OCI-LY3 (cell line): ENCODE results near the gene RFX3.
A peak's percentile ranks its signal among the peaks of the same experiment; 100 is the strongest.

ENCODE experiments used
- H2AFZ ChIP-seq: fragments of 200-600, 300-600 bp; shearing (Covaris generic); 2 replicates; pipeline ENCODE4 v1.6.0; 2014; ENCODE audit warnings: antibody characterized with exemption, low read depth, low read length
- H3K27ac ChIP-seq: fragments of 200-600, 300-600 bp; sonication (generic); 2 replicates; pipeline ENCODE4 v1.5.1; 2014; ENCODE audit warnings: mild to moderate bottlenecking, low read length, moderate library complexity, mixed read lengths
- H3K27me3 ChIP-seq: fragments of 200-600, 300-600 bp; sonication (generic); 2 replicates; pipeline ENCODE4 v1.6.1; 2014; ENCODE audit warnings: low read depth, low read length, mixed read lengths
- H3K36me3 ChIP-seq: fragments of 200-600, 300-600 bp; sonication (generic); replicated peaks from 2 replicates; pipeline ENCODE3; 2014; ENCODE audit warnings: low read depth, low read length, mixed read lengths
- H3K4me1 ChIP-seq: fragments of 300-600, 200-600 bp; sonication (generic); 2 replicates; pipeline ENCODE4 v1.6.1; 2014; ENCODE audit warnings: low read length, mixed read lengths
- H3K4me2 ChIP-seq: fragments of 200-600, 300-600 bp; sonication (generic); 2 replicates; pipeline ENCODE4 v1.6.1; 2014; ENCODE audit warnings: low read length, mixed read lengths
- H3K4me3 ChIP-seq: fragments of 300-600, 200-600 bp; sonication (generic); 2 replicates; pipeline ENCODE4 v1.5.1; 2014; ENCODE audit warnings: antibody characterized with exemption, mild to moderate bottlenecking, low read length, moderate library complexity
- H3K79me2 ChIP-seq: fragments of 300-600, 200-600 bp; shearing (Covaris generic); 2 replicates; pipeline ENCODE4 v1.6.1; 2014; ENCODE audit warnings: mild to moderate bottlenecking, low read length, mixed read lengths
- H3K9ac ChIP-seq: fragments of 300-600, 200-600 bp; shearing (Covaris generic); 2 replicates; pipeline ENCODE4 v1.6.0; 2014; ENCODE audit warnings: mild to moderate bottlenecking, low read length, moderate library complexity
- H3K9me3 ChIP-seq: fragments of 200-600, 300-600 bp; shearing (Covaris generic); 2 replicates; pipeline ENCODE4 v1.6.1; 2014; ENCODE audit warnings: low read length, mixed read lengths; ENCODE audit not compliant: insufficient read depth
- H4K20me1 ChIP-seq: fragments of 200-600, 300-600 bp; sonication (generic); 2 replicates; pipeline ENCODE4 v1.6.1; 2016; ENCODE audit warnings: low read length, mixed read lengths; ENCODE audit not compliant: insufficient read depth
- EZH2phosphoT487 ChIP-seq: fragments of 200-600 bp; shearing (Covaris generic); IDR thresholded peaks from 2 replicates; pipeline ENCODE4 v1.6.1; 2018; ENCODE audit warnings: antibody characterized with exemption, mixed run types, low read depth
- TF ChIP-seq, protein P1 (sequence below): fragments of 200-600, 300-600 bp; sonication (generic); IDR thresholded peaks from 2 replicates; pipeline ENCODE4 v1.5.1; 2014; ENCODE audit warnings: antibody characterized with exemption, low read length, low read depth

The RFX3 gene

DNA sequence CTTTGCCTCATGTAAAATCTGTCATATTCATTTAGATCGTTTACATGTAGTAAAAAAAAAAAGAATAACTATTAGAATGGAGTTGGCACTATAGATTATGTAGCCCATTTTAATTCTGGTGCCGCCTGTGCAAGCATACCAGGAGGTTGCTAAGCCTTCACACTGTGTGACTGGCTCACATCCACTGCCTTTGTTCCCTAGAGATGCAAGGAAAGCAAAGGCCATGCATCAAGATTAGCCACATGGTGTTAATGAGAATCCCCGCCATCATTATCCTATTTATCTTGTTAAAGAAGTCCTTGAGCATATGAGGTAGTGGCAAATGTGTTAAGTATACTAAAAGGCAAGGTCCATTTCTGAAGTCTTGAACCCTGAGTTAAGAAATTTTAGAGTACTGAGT, 279.6 kb downstream of the RFX3 start:
- Histone ChIP-seq H3K27me3 (no peaks in the 10 kb centered on the region), H4K20me1 (no peaks in the 10 kb centered on the region), H3K79me2 (no peaks in the 10 kb centered on the region), H3K9ac (no peak overlapping the region), H3K4me2 (no peak overlapping the region), H3K9me3 (no peaks in the 10 kb centered on the region), H2AFZ (no peak overlapping the region), H3K4me1 (peaks cover 36% of the 10 kb centered on the region), H3K36me3 (no peaks in the 10 kb centered on the region), H3K27ac (no peak overlapping the region), H3K4me3 (no peak overlapping the region)
- TF ChIP-seq EZH2phosphoT487, result no peak
- TF ChIP-seq, protein P1, sequence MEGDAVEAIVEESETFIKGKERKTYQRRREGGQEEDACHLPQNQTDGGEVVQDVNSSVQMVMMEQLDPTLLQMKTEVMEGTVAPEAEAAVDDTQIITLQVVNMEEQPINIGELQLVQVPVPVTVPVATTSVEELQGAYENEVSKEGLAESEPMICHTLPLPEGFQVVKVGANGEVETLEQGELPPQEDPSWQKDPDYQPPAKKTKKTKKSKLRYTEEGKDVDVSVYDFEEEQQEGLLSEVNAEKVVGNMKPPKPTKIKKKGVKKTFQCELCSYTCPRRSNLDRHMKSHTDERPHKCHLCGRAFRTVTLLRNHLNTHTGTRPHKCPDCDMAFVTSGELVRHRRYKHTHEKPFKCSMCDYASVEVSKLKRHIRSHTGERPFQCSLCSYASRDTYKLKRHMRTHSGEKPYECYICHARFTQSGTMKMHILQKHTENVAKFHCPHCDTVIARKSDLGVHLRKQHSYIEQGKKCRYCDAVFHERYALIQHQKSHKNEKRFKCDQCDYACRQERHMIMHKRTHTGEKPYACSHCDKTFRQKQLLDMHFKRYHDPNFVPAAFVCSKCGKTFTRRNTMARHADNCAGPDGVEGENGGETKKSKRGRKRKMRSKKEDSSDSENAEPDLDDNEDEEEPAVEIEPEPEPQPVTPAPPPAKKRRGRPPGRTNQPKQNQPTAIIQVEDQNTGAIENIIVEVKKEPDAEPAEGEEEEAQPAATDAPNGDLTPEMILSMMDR, result no peak

DNA sequence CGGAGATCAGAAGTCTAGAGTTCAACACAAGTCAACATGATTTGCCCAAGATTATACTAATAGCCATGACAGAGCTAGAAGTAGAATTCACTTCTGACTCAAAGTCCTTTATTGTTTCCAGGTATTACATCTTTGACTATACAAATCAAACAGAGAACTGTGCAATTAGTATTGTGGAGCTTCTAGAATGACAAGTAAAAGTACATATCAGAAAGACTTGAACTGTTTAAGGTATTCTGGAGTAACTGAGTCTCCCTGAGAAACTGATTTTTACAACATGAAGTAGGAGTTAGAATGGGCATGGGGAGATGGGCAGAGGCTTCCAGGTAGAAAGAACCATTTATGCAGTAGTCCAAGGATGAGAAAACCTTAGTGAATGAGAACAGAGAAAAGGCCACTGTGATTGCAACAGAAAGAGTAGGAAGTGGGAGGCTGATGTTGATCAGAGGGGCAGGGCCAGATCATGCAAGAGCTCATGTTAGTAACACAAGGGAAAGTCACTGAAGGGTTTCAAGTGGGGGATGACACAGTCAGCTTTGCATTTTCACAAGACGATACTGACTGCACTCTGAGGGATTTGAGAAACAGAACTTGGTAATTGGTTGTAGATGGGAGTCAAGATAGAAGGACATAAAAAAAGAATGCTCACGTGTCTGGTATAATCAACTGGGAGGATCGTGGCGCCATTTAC, 280.7 kb downstream of the RFX3 start:
- H3K9me3 ChIP-seq, result no peaks in the 10 kb centered on the region
- H3K4me3 ChIP-seq, result peak overlapping the region; percentile 14; the same call in 1 of the 2 replicates
- peak overlapping the region; percentile 56 for H3K4me2 ChIP-seq
- H3K36me3 ChIP-seq, result no peaks in the 10 kb centered on the region
- no peaks in the 10 kb centered on the region for H3K79me2 ChIP-seq
- TF ChIP-seq EZH2phosphoT487, result no peak
- TF ChIP-seq, protein P1, result no peak
- H2AFZ ChIP-seq, result no peak overlapping the region
- H3K4me1 ChIP-seq, result peaks cover 41% of the 10 kb centered on the region
- H3K9ac ChIP-seq, result no peak overlapping the region
- H3K27ac ChIP-seq, result peak overlapping the region; percentile 21
- H4K20me1 ChIP-seq, result no peaks in the 10 kb centered on the region
- no peaks in the 10 kb centered on the region for H3K27me3 ChIP-seq

DNA sequence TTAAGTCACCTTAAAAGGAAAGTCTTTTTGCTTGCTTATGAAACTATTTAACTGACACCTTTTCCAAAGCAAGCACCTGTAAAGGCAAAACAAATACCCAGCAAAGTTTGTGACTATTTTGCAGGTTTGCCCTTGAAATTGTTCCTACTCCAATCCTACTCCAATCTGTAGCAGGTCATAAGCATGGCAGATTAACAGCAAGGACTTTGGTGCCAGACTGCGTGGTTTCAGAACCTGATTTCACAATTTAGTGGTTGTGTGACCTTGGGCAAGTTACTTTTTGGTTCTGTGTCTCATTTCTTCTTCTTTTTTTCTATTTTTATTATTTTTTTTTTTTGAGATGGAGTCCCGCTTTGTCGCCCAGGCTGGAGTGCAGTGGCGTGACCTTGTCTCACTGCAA, 282.1 kb downstream of the RFX3 start:
- no peaks in the 10 kb centered on the region for H3K36me3 ChIP-seq
- no peak overlapping the region for H3K9ac ChIP-seq
- no peak overlapping the region for H3K4me3 ChIP-seq
- no peaks in the 10 kb centered on the region for H3K79me2 ChIP-seq
- no peak overlapping the region for H3K4me2 ChIP-seq
- no peaks in the 10 kb centered on the region for H3K27me3 ChIP-seq
- no peak overlapping the region for H2AFZ ChIP-seq
- H3K27ac ChIP-seq, result no peak overlapping the region
- TF ChIP-seq EZH2phosphoT487, result no peak
- TF ChIP-seq, protein P1, result no peak
- peaks cover 41% of the 10 kb centered on the region for H3K4me1 ChIP-seq
- H3K9me3 ChIP-seq, result no peaks in the 10 kb centered on the region
- no peaks in the 10 kb centered on the region for H4K20me1 ChIP-seq

DNA sequence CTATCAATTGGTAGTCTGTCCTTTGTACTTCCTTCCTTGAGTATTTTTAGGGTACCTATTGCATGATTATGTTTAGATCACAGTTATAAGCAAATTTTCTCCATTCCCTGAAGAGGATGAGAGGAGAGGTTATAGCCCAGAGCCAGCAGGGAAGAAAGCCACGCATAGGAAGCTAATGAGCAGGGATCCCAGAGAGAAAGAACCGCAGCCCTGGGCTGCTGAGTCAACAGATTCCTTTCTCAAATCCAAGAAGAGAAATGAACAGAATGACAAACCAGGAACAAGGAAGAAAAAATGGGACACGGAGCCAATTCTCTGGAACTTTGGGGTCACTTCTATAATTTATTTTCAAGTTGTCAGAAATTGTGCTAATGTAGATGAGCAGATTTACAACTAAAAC, 284.5 kb downstream of the RFX3 start:
- H3K27ac ChIP-seq, result no peak overlapping the region
- no peaks in the 10 kb centered on the region for H3K79me2 ChIP-seq
- H4K20me1 ChIP-seq, result no peaks in the 10 kb centered on the region
- peak overlapping the region; percentile 47 for H3K4me2 ChIP-seq
- H3K4me1 ChIP-seq, result peaks cover 41% of the 10 kb centered on the region
- H3K27me3 ChIP-seq, result no peaks in the 10 kb centered on the region
- peak overlapping the region; percentile 34; the same call in 1 of the 2 replicates for H3K4me3 ChIP-seq
- no peaks in the 10 kb centered on the region for H3K9me3 ChIP-seq
- TF ChIP-seq EZH2phosphoT487, result no peak
- TF ChIP-seq, protein P1, result no peak
- no peak overlapping the region for H3K9ac ChIP-seq
- H2AFZ ChIP-seq, result 0 out of 2 replicates have a peak overlapping the region, but pooled peaks have one; percentile 49
- H3K36me3 ChIP-seq, result no peaks in the 10 kb centered on the region
